ENCODE data around the gene PLPPR1. TPM values are rescaled to one million over a fixed set of nuclear protein-coding genes. Genes with fewer than 3 reads are reported as not detected.

Gene PLPPR1
- total and polyA plus RNA-seq, 2 of the 4 experiments (the other 2 are of a cell fraction) = not detected

GRCh38 chr9:101092922-101093321 lies 64.4 kb downstream of the PLPPR1 start:
- intact Hi-C loops (cut with micrococcal nuclease) = no loop called here
- no peaks in the 10 kb centered on the region for H3K79me1 ChIP-seq (ENCODE audit: low read depth in 1 of 2, low read length in 2 of 2)
- no peak overlapping the region for H4K8ac ChIP-seq (ENCODE audit: low read depth in 2 of 2, low read length in 2 of 2)
- no peak overlapping the region for H3K23ac ChIP-seq (ENCODE audit: low read depth, low read length)
- dilution Hi-C loops (cut with HindIII; ENCODE audit: low sequenced_read_pairs, unreplicated experiment) = no loop called here
- H2BK120ac ChIP-seq (ENCODE audit: low read depth, low read length) = no peak overlapping the region
- no peak for DNase-seq
- ChIA-PET CTCF (no interaction called here), POLR2A (ENCODE audit: unreplicated experiment) (no interaction called here)
- no peak overlapping the region for H4K91ac ChIP-seq (ENCODE audit: insufficient read depth, low read depth, low read length)
- H3K9me1 ChIP-seq (ENCODE audit: insufficient read depth, low read length) = no peaks in the 10 kb centered on the region
- no peaks in the 10 kb centered on the region for H3K4me1 ChIP-seq (ENCODE audit: control insufficient read depth, insufficient read depth, low read length)
- no peak overlapping the region for H3K4ac ChIP-seq (ENCODE audit: low read depth, low read length)
- in situ Hi-C loops (cut with MboI; ENCODE audit: low sequenced_read_pairs) = no loop called here
- H2AFZ ChIP-seq (replicated peaks; ENCODE audit: low read length, poor library complexity) = no peak overlapping the region
- H3K9ac ChIP-seq (ENCODE audit: low read depth, low read length) = no peak overlapping the region
- no CpG with 5 or more reads among the region's 1 CpG for WGBS, 2 experiments (ENCODE audit: extremely low coverage in 2 of 2, insufficient read length in 1 of 2)
- H2BK20ac ChIP-seq (ENCODE audit: low read depth, low read length) = no peak overlapping the region
- no peak overlapping the region for H3K18ac ChIP-seq (ENCODE audit: low read depth, low read length)
- no TSS peak for BruUV-seq (replicated peaks)
- H2BK5ac ChIP-seq (ENCODE audit: low read depth, low read length, poor library complexity, severe bottlenecking) = no peak overlapping the region
- no peak for TF ChIP-seq NFE2L2 (IDR thresholded peaks at IDR 0.05; ENCODE audit: low read depth, low read length)
- TF ChIP-seq RFX5 (IDR thresholded peaks at IDR 0.05; ENCODE audit: low read depth, low read length) = no peak
- no peak for TF ChIP-seq FOS (IDR thresholded peaks at IDR 0.05; ENCODE audit: low read depth, low read length)
- TF ChIP-seq BHLHE40 (IDR thresholded peaks at IDR 0.05; ENCODE audit: low read depth, low read length) = no peak
- no peak for TF ChIP-seq CEBPB (IDR thresholded peaks at IDR 0.05; ENCODE audit: low read depth, low read length)
- no peak for TF ChIP-seq MAZ (IDR thresholded peaks at IDR 0.05; ENCODE audit: borderline replicate concordance, low read depth, low read length)
- no peak for TF ChIP-seq USF2 (IDR thresholded peaks at IDR 0.05; ENCODE audit: low read depth, low read length)
- no peak for TF ChIP-seq ELK1 (IDR thresholded peaks at IDR 0.05; ENCODE audit: borderline replicate concordance, low read depth, low read length)
- TF ChIP-seq CHD1 (IDR thresholded peaks at IDR 0.05; ENCODE audit: low read depth, low read length) = no peak
- TF ChIP-seq CTCF (conservative IDR thresholded peaks at IDR 0.05; ENCODE audit: low read depth, low read length) = no peak
- TF ChIP-seq MXI1 (IDR thresholded peaks at IDR 0.05; ENCODE audit: borderline replicate concordance, low read depth, low read length) = no peak
- TF ChIP-seq MAFK (IDR thresholded peaks at IDR 0.05; ENCODE audit: low read depth, low read length) = no peak
- TF ChIP-seq RAD21 (IDR thresholded peaks at IDR 0.05; ENCODE audit: low read length) = no peak
- TF ChIP-seq SMC3 (IDR thresholded peaks at IDR 0.05; ENCODE audit: low read depth, low read length) = no peak
- TF ChIP-seq RCOR1 (IDR thresholded peaks at IDR 0.05; ENCODE audit: insufficient replicate concordance, low read length) = no peak
- TF ChIP-seq POLR2A (IDR thresholded peaks at IDR 0.05; ENCODE audit: low read depth, low read length) = no peak
- no peak overlapping the region for H3K4me3 ChIP-seq (ENCODE audit: insufficient read depth, low read depth, low read length)
- H4K20me1 ChIP-seq (ENCODE audit: insufficient read depth, low read length) = no peaks in the 10 kb centered on the region
- no peaks in the 10 kb centered on the region for H3K36me3 ChIP-seq (ENCODE audit: control insufficient read depth, insufficient read depth, low read length)
- H3K9me3 ChIP-seq (ENCODE audit: control insufficient read depth, insufficient read depth, low read length) = peaks cover 5% of the 10 kb centered on the region; the same call in 1 of the 2 replicates
- H3K4me2 ChIP-seq (ENCODE audit: low read depth, low read length) = no peak overlapping the region
- no peak overlapping the region for H3K14ac ChIP-seq (replicated peaks; ENCODE audit: low read depth, low read length)
- no peak overlapping the region for H2AK5ac ChIP-seq (ENCODE audit: low read depth, low read length)
- no peak overlapping the region for H2BK15ac ChIP-seq (ENCODE audit: low read depth, low read length)
- no peak overlapping the region for H3K27ac ChIP-seq (ENCODE audit: insufficient read depth, low read length)
- no peaks in the 10 kb centered on the region for H3K27me3 ChIP-seq (ENCODE audit: control insufficient read depth, insufficient read depth, low read length)
- no peak overlapping the region for H4K5ac ChIP-seq (ENCODE audit: low read depth, low read length)
- H3K56ac ChIP-seq (ENCODE audit: extremely low read depth, insufficient read depth, low read length) = no peak overlapping the region
- no peak overlapping the region for H2AK9ac ChIP-seq (replicated peaks; ENCODE audit: low read depth, low read length, poor library complexity)
- ATAC-seq (ENCODE audit: low read depth) = no peak
